HG03432 (cell line): ENCODE measurements around the gene RFX7.

ENCODE experiments used
- ATAC-seq: cut with Tn5 transposase; IDR thresholded peaks from one replicate; pipeline ENCODE4 v1.9.1; 2021; ENCODE audit warnings: mild to moderate bottlenecking, moderate library complexity; ENCODE audit not compliant: unreplicated experiment

RFX7 gene

DNA sequence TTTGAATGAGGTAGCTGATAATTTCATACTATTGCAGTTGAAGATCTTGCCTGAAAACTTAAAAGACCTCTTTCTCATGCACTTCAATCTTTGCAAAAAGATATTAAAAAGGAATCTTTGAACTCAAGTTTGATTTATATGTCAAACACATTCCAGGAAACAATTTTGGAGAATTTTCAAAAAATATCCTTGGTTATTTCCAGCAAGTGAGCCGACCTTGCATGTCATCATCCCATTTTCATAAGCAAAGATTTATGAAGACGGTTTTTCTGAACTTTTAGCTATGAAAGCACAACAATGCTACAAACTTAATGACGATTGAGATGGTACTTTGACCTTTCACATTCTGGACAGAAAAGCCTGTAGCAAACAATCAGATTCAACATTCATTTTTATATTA, 95.6 kb downstream of the RFX7 start:
- no peak for ATAC-seq

DNA sequence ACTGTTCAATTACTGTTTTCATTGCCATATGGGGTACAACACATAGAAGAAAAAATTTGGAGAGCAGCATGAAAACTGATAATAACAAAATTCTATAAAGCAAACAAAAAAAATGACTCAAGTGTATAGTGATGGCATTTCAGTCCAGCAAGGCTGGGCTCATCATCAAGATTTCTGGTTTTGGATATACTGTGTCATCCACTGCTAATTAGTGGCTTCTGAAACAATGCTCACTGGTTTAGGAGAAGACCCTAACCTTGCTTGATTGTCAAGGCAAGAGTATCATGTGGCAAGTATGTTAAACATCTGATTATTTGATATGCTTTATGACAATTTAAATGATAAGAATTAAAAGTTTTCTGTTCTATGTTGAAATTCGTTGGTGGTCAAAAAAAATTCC, 96.9 kb downstream of the RFX7 start:
- no peak for ATAC-seq

DNA sequence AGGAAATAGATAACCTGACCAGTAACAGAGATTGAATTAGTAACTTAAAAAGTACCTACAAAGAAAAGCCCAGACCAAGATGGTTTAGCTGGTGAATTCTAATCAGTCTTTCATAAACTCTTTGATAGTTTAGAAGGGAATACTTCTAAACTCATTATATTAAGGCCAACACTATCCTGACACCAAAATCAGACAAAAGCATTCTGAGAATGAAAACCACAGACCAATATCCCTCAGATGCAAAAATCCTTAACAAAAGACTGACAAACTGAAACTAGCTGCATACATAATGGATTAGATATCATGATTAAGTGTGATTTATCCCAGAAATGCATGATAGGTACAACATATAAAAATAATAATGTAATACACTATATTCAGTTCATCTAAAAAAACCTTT, 115.6 kb downstream of the RFX7 start:
- no peak for ATAC-seq

DNA sequence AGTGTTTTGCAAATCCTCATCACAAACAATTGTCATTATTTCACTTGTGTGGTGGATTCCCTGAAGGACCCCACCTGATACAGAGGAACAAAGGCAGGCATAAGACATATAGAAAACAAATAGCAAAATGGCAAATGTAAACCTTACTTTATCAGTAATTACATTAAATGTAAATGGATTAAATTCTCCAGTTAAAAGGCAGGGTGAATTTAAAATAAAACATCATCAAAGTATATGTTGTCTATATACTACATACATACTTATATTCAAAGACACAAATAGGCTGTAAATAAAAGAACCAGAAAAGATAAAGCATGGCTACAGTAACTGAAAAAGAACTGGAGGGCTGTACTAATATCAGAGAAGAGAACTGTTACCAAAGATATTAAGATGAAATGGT, 117.3 kb downstream of the RFX7 start:
- ATAC-seq: no peak

DNA sequence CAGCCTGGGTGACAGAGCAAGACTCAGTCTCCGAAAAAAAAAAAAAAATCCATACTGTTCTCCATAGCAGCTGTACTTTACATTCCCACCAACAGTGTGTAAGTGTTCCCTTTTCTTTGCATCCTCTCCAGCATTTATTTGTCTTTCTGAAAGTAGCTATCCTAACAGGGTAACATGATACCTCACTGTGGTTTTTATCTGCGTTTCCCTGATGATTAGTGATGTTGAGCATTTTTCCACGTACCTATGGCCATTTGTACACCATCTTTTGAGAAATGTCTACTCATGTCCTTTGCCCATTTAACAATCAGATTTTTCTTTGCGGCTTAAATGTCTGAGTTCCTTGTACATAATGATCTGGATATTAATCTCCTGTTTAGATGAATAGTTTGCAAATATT, 119.3 kb downstream of the RFX7 start:
- no peak for ATAC-seq

DNA sequence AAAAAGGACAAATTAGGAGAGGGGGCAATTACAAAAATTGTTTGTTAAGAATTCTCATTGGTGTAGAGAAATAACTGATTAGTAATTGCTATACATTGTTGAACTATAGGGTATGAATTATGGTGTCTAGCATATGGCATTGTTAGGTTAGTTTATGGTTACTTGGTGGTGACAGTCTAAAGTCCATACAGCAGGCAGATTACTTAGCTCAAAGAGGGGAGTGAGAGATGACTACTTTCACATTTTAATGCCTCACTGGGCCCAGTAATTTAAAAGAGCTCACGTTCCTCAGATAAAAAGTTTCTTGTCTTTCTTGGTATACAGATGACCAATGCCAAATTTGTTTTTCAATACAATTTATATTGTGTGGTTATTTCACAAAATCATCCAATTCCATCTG, 137.8 kb downstream of the RFX7 start:
- ATAC-seq: no peak

DNA sequence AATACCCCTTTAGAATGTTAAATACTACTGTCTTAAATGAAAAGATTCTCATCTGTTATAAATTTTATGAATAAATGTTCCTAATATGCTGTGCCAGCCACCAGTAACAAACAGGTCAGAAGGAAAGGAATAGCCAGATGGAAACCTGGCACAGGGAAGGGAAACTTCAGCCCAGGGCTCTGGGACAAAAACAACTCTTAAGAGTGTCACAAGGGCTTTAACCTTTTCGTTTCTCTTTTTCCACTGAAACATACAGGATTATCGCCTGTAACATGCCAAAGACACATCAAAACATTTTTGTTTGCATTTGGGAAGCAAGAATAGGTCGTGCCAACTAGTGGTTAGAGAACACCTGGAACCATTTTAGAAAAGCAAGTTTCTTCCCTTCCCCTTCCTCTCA, 141.2 kb downstream of the RFX7 start:
- ATAC-seq: no peak

DNA sequence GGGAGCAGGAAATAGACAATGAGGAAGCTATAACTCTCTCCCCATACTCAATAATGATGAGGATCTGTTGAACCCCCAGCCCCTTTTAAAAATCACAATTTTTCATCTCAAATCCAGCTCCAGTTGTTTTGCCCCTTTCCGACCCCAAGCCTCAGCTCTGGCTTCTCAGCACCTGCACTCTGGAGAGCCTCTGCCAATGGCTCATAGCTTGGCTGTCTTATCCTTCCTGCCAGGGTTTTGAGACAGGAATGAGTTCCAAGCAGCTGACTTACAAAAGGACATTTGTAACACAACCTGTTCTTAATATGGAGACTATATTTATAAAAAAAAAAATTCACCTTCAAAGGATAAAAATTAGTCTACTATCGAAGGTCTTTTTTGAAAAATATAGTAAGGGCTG, 144.4 kb downstream of the RFX7 start:
- ATAC-seq: no peak

DNA sequence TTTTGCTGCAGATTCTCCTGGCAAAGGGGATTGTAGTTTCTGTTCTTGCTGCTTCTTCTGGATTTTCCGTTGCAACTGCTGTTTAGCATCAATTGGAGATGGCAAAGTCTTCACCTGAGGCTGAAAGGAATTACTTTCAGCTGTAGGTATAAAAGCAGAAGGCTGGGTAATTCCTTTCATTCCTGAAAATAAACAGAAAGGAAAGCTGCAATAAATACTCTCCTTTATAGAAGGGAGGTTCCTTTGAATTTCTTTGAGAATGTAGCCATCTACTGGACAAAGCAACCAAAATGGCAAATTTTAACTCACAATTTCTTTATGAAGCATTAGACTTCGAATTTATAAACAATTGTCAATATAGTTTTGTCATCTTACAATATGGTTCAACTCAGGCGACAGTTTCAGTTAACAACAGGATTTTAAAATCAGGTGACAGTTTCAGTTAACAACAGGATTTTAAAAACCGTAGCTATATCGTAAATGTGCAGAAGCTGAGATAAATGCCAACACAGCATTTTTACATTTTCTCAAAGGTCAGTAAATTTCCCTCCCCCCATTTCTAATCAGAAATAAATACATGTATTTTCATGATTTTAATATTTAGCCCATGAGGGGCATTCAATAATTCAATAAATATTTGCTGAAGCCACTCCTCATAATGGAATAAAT, 145.3 kb downstream of the RFX7 start:
- ATAC-seq: no peak

DNA sequence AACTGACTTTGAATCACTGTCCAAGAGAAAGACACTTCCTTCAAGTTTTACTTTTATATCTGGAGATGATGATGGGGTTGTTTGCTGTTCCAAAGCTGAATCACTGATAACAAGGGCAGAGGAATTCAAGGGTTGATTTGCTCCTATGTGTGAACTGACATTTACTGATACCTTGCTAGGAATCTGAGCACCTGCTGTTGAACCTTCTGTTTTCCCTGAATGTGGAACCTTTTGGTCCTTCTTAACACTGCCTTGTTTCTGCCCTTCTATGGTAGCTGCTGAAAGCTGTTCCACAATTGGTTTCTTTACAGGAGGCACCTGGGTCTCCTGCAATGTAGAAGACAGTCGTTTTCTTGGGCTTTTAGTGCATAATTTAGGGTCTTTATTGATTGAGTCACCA, 148.3 kb downstream of the RFX7 start:
- no peak for ATAC-seq

DNA sequence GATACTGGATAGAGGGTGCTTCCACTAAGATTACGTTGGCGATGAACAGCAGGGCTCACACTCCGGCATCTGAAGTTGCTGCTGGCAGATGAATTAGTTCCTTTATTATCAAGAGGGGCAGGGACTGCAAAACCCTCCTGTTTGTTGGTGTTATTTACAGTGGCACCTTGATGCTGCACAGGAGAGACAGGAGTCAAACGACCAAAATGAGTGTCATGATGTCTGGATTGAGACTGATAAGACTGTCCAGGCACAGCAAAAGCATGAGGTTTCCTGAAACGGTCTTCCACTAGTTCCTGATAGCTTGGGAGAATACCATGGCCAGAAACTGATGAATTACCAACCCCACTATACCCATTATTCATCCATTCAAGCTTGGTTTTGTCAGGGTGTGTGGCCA, 149.5 kb downstream of the RFX7 start:
- no peak for ATAC-seq

DNA sequence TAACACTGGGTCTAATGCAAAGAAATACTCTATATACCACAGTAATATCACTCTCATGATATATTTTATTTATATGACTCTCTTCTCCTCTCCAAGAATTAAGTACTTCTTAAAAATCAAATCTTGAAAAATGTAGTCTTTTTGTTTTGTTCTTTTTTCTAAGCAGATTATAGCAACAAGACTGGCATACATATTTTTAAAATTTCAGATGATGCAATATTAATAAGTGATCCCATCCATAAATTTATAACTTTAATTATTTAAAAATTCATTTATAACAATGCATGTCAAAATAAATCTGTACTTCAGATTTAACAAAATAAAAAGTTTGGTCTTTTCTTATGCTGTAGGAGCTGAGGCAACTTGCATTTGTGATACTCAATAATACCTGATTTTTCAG, 155.3 kb downstream of the RFX7 start:
- no peak for ATAC-seq

DNA sequence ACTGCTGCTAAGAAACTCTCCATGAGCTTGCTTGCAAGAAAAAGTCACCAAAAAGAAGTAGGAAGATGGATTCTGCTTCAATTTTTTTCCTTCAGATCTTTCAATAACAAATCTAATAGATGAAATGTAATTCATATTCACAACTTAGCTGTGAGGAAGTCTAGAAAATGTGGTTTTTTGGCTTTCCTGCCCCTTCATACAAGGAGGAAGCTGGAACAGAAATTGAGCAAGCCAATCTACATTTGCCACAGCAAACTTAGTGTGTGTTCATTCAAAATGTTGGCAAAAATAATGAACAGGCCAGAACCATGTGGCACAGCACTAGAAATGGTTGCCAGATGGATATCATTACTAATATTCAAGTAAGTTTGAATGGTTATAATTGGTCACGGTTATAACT, 157.1 kb downstream of the RFX7 start:
- ATAC-seq: no peak

DNA sequence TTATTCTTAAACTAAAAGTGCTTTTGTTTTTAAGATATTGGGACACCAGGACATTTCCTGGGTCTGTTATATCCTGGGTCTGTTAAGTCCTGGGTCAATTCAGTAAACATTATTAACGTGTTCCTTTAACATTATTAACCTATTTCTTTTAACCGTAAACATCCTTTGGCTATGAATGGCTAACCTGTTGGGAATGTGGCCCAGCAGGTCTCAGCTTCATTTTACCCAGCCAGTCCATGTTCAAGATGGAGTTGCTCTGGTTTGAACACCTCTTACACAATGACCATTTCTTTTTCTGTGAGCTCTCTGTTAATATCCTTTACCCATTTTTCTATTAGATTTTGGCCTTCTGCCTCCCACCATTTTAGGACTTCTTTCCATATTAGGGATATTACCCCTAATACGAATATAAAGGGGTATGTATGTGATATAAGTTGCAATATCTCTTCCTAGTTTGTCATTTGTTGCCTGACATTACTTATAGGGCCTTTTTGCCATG, 161.4 kb downstream of the RFX7 start:
- no peak for ATAC-seq

DNA sequence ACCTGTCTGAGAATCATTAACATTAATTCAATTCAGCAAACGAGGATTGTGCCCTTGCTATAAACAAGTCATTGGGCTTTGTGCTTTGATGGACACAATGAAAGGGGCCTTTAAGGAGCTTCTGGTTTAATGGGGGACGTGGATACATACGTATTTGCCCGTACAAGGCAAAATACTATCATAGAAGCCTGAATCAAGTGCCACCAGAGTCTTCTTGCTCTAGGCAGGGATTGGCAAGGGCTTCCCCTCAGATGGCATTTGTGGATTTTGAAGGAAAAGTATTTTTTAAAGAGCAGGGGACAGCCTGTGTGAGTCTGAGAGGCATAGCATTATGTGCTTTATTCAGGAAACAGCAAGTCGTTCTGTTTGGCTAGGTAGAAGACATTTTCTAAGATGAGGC, 166.6 kb downstream of the RFX7 start:
- no peak for ATAC-seq

DNA sequence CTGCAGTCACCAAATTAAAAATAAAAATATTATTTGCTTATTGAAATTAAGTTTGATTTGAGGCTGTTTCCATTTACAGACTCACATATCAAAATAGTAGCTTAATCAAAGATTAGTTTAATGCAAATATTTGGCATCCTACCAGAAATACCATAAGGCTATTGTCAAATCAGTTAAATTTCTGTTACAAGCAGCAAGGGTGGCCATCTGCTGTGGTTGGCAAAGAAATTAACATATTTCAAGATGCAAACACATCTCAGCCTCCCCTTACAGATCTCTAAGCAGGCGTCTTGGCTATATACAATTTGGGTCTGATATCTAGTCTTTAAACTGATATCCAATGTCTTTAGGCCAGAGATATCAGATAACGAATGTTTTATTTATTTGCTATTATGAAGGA, 167.0 kb downstream of the RFX7 start:
- no peak for ATAC-seq

DNA sequence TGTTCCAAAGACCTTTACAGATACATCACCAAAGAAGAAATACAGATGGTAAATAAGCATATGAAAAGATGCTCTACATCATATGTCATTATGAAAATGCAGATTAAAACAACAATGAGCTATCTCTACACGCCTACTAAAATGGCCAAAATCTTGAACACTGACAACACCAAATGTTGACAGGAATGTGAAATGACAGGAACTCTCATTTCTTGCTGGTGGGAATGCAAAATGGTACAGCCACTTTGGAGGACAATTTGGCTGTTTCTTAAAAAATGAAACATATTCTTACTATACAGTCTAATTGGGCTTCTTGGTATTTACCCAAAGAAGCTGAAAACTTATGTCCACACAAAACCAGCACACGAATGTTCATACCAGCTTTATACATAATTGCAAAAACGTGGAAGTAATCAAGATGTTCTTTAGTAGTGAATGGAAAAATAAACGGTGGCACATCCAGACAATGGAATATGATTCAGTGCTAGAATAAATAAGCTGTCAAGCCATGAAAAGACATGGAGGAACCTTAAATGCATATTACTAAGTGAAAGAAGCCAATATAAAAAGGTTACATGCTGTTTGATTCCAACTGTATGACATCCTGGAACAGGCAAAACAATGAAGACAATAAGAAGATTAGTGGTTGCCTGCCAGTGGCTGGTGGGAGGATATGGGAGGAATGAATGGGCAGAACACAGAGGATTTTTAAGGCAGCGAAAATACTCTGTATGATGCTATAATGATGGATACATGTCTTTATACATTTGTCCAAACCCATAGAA, 169.0 kb downstream of the RFX7 start:
- no peak for ATAC-seq

DNA sequence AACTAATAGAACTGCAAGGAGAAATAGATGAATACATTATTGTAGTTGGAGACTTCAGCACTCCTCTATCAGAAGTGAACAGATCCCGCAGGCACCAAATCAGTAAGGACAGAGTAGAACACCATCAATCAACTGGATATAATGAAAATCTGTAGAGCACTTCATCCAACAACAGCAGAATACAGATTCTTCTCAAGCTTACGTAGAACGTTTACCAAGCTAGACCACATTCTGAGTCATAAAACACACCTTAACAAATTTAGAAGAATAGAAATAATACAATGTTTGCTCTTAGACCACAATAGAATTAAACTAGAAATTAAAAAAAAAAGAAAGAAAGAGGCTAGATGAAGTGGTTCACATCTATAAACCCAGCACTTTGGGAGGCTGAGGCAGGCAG, 179.5 kb downstream of the RFX7 start:
- no peak for ATAC-seq

DNA sequence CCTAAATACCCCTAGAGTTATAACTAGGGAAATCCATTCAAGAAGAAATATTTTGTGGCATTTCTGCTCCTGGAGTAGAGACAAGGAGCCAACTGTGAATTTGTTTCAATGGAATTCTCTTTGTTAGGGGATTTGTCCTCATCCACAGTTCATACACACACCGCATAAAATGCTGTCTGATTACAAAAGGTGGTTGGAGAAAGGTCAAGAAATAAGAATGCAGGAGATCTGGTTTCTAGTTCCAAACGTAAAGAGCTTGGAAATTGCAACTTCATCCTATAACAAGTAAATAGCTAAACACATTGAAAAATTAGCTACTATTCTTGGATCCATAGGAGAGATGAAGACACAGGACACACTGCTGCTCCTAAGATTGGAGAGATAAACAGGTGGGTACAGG, 184.0 kb downstream of the RFX7 start:
- no peak for ATAC-seq

DNA sequence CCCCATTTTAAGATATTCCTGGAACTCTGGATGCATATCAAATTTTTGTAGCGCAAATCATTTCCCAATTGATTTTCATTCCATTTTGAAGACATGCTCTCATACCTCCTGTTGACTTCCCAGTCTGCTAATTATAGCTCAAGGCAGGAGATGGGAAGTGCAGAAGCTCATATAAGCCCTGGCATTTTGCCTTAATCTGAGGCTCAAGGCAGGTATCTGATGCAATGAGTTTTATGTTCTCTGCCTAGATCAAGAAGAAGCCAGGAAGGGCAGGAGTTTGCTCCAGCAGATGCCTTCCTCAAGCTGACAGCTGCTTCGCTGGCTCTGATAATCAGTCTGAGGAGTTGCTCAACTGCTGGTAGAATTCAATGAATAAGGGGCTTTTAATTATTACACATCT, 184.7 kb downstream of the RFX7 start:
- no peak for ATAC-seq

DNA sequence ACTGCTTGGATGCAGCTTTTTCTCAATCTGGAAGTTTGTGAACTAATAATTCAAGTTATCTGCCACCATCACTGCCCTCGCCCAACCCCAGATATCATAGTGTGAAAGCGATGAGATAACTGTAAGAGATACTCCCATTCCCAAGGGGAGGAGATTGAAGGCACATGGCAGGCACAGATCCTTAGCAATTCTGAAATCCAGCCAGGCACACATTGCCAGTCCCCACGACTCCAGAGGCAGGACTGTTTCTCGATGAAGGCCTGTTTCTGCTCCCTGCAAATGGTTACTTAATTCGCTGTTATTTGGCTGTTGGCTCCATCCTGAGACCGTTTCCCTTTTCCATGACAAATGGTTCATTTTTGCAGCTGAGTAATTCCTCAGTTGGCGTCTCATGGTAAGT, 187.1 kb downstream of the RFX7 start:
- no peak for ATAC-seq

DNA sequence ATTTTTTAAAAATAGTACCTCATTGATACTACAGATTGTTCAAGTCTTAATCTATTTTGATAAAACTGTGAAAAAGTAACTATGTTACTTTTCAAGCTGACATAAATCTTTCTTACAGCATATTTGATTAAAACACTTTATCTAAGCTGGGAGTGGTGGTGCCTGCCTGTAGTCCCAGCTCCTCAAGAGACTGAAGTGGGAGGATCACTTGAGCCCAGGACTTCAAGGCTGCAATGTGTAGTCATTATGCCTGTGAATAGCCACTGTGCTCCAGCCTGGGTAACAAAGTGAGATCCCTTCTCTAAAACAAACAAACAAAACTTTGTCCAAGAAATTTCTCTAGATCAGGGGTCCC, 190.7 kb downstream of the RFX7 start:
- ATAC-seq: peak; percentile 8
